Stimulated activated memory B cell treated with anti-CD40 and anti-IgM and Interleukin-4, amounts not matched to agents 10 μg/mL and 1 μg/mL and 100 μg/mL, for 72 hours (primary cell): ENCODE data around the gene RUBCNL.

ENCODE experiments used
- ATAC-seq: fragments of 150-1000 bp; cut with Tn5 transposase; 2 replicates; pipeline ENCODE4 v1.10.0; 2021
- H3K27ac Mint-ChIP-seq: one replicate; pipeline ENCODE4 v1.8.0; 2022; ENCODE audit warnings: mild to moderate bottlenecking, mixed read lengths
- H3K27me3 Mint-ChIP-seq: one replicate; pipeline ENCODE4 v1.8.0; 2022; ENCODE audit warnings: mixed read lengths
- H3K36me3 Mint-ChIP-seq: one replicate; pipeline ENCODE4 v1.8.0; 2022; ENCODE audit warnings: mixed read lengths
- H3K4me1 Mint-ChIP-seq: one replicate; pipeline ENCODE4 v1.8.0; 2022; ENCODE audit warnings: mixed read lengths
- H3K4me3 Mint-ChIP-seq: one replicate; pipeline ENCODE4 v1.8.0; 2022; ENCODE audit warnings: mild to moderate bottlenecking, moderate library complexity, mixed read lengths
- H3K9me3 Mint-ChIP-seq: one replicate; pipeline ENCODE4 v1.8.0; 2022; ENCODE audit warnings: mixed read lengths

The RUBCNL gene

GRCh38 chr13:46313432-46314257 lies 73.4 kb downstream of the RUBCNL start:
- Mint-ChIP-seq H3K27ac (no peak overlapping the region), H3K9me3 (peaks cover 17% of the 10 kb centered on the region), H3K4me3 (no peak overlapping the region), H3K36me3 (peaks cover 17% of the 10 kb centered on the region), H3K4me1 (peaks cover 8% of the 10 kb centered on the region), H3K27me3 (peaks cover 21% of the 10 kb centered on the region)
- no peak for ATAC-seq

GRCh38 chr13:46313024-46313423 lies 74.0 kb downstream of the RUBCNL start:
- peaks cover 6% of the 10 kb centered on the region for H3K4me1 Mint-ChIP-seq
- H3K27me3 Mint-ChIP-seq = peaks cover 27% of the 10 kb centered on the region
- peaks cover 17% of the 10 kb centered on the region for H3K9me3 Mint-ChIP-seq
- H3K36me3 Mint-ChIP-seq = peaks cover 17% of the 10 kb centered on the region
- no peak overlapping the region for H3K27ac Mint-ChIP-seq
- ATAC-seq = no peak
- no peak overlapping the region for H3K4me3 Mint-ChIP-seq

GRCh38 chr13:46311217-46311616 lies 75.8 kb downstream of the RUBCNL start:
- Mint-ChIP-seq H3K4me3 (no peak overlapping the region), H3K27me3 (peaks cover 27% of the 10 kb centered on the region), H3K9me3 (peaks cover 17% of the 10 kb centered on the region), H3K27ac (no peak overlapping the region), H3K36me3 (peaks cover 17% of the 10 kb centered on the region), H3K4me1 (peaks cover 6% of the 10 kb centered on the region)
- no peak for ATAC-seq

- H3K27ac Mint-ChIP-seq = no peak overlapping the region
- H3K4me1 Mint-ChIP-seq = peaks cover 6% of the 10 kb centered on the region
- H3K27me3 Mint-ChIP-seq = peaks cover 27% of the 10 kb centered on the region
- no peak overlapping the region for H3K4me3 Mint-ChIP-seq
- no peak for ATAC-seq
- peaks cover 17% of the 10 kb centered on the region for H3K9me3 Mint-ChIP-seq
- peaks cover 17% of the 10 kb centered on the region for H3K36me3 Mint-ChIP-seq
Measured at GRCh38 chr13:46310066-46310465, 77.0 kb downstream of the RUBCNL start.

- no peaks in the 10 kb centered on the region for H3K4me1 Mint-ChIP-seq
- H3K9me3 Mint-ChIP-seq = peaks cover 14% of the 10 kb centered on the region
- ATAC-seq = no peak
- H3K36me3 Mint-ChIP-seq = peaks cover 17% of the 10 kb centered on the region
- peaks cover 32% of the 10 kb centered on the region for H3K27me3 Mint-ChIP-seq
- no peak overlapping the region for H3K27ac Mint-ChIP-seq
- H3K4me3 Mint-ChIP-seq = no peak overlapping the region
Measured at GRCh38 chr13:46307554-46307953, 79.5 kb downstream of the RUBCNL start.

- no peak overlapping the region for H3K4me3 Mint-ChIP-seq
- H3K4me1 Mint-ChIP-seq = no peaks in the 10 kb centered on the region
- peaks cover 28% of the 10 kb centered on the region for H3K27me3 Mint-ChIP-seq
- H3K36me3 Mint-ChIP-seq = peaks cover 4% of the 10 kb centered on the region
- H3K9me3 Mint-ChIP-seq = peaks cover 12% of the 10 kb centered on the region
- no peak for ATAC-seq
- H3K27ac Mint-ChIP-seq = no peak overlapping the region
Measured at GRCh38 chr13:46304546-46304945, 82.5 kb downstream of the RUBCNL start.

- Mint-ChIP-seq H3K4me1 (no peaks in the 10 kb centered on the region), H3K4me3 (no peak overlapping the region), H3K27me3 (peaks cover 28% of the 10 kb centered on the region), H3K9me3 (peaks cover 8% of the 10 kb centered on the region), H3K27ac (no peak overlapping the region), H3K36me3 (no peaks in the 10 kb centered on the region)
- peak; percentile 43 for ATAC-seq
Measured at GRCh38 chr13:46303742-46304385, 83.2 kb downstream of the RUBCNL start.

- Mint-ChIP-seq H3K4me3 (no peak overlapping the region), H3K27ac (no peak overlapping the region), H3K9me3 (peaks cover 6% of the 10 kb centered on the region), H3K27me3 (peaks cover 22% of the 10 kb centered on the region), H3K36me3 (no peaks in the 10 kb centered on the region), H3K4me1 (peaks cover 15% of the 10 kb centered on the region)
- ATAC-seq = no peak
Measured at GRCh38 chr13:46297361-46297811, 89.7 kb downstream of the RUBCNL start.

GRCh38 chr13:46296921-46297320 lies 90.1 kb downstream of the RUBCNL start:
- Mint-ChIP-seq H3K27ac (no peak overlapping the region), H3K36me3 (no peaks in the 10 kb centered on the region), H3K4me1 (peaks cover 15% of the 10 kb centered on the region), H3K4me3 (no peak overlapping the region), H3K27me3 (peaks cover 18% of the 10 kb centered on the region), H3K9me3 (peaks cover 3% of the 10 kb centered on the region)
- no peak for ATAC-seq

- peaks cover 15% of the 10 kb centered on the region for H3K4me1 Mint-ChIP-seq
- no peak overlapping the region for H3K4me3 Mint-ChIP-seq
- H3K27ac Mint-ChIP-seq = peak overlapping the region; percentile 57
- H3K36me3 Mint-ChIP-seq = no peaks in the 10 kb centered on the region
- H3K27me3 Mint-ChIP-seq = peaks cover 18% of the 10 kb centered on the region
- peak; percentile 55 for ATAC-seq
- no peaks in the 10 kb centered on the region for H3K9me3 Mint-ChIP-seq
Measured at GRCh38 chr13:46296115-46296822, 90.8 kb downstream of the RUBCNL start.

- no peaks in the 10 kb centered on the region for H3K9me3 Mint-ChIP-seq
- H3K4me1 Mint-ChIP-seq = peaks cover 15% of the 10 kb centered on the region
- peak; percentile 92 for ATAC-seq
- H3K36me3 Mint-ChIP-seq = no peaks in the 10 kb centered on the region
- peaks cover 18% of the 10 kb centered on the region for H3K27me3 Mint-ChIP-seq
- peak overlapping the region; percentile 57 for H3K27ac Mint-ChIP-seq
- peak overlapping the region; percentile 51 for H3K4me3 Mint-ChIP-seq
Measured at GRCh38 chr13:46295491-46296114, 91.4 kb downstream of the RUBCNL start.

GRCh38 chr13:46293436-46293835 lies 93.6 kb downstream of the RUBCNL start:
- Mint-ChIP-seq H3K27ac (no peak overlapping the region), H3K4me3 (no peak overlapping the region), H3K9me3 (no peaks in the 10 kb centered on the region), H3K27me3 (peaks cover 4% of the 10 kb centered on the region), H3K4me1 (peaks cover 21% of the 10 kb centered on the region), H3K36me3 (no peaks in the 10 kb centered on the region)
- ATAC-seq = no peak
